SK-N-SH treated with all-trans-retinoic acid at 6 μM for 48 hours (cell line): Measurements from ENCODE around the gene C18orf54.

Source experiments
- ATAC-seq: fragments of 200-7000 bp; cut with Tn5 transposase; 3 replicates; pipeline ENCODE4 v1.9.1; 2020; ENCODE audit warnings: mild to moderate bottlenecking, moderate library complexity
- ARNTL ChIP-seq: fragments of 450-650 bp; formaldehyde crosslinking; IDR thresholded peaks from 2 replicates; pipeline ENCODE4 v1.5.0; 2020; ENCODE audit warnings: low read depth, mild to moderate bottlenecking, moderate library complexity, borderline replicate concordance
- CREB5 ChIP-seq: fragments of 250-450 bp; sonication (Bioruptor Pico); IDR thresholded peaks from 2 replicates; pipeline ENCODE4 v1.5.1; 2020; ENCODE audit warnings: low read depth, mild to moderate bottlenecking, moderate library complexity
- CSDC2 ChIP-seq: fragments of 250-450 bp; sonication (Bioruptor Pico); IDR thresholded peaks from 2 replicates; pipeline ENCODE4 v1.5.0; 2020; ENCODE audit warnings: mild to moderate bottlenecking, moderate library complexity
- CSRNP3 ChIP-seq: fragments of 250-450 bp; sonication (Bioruptor Pico); IDR thresholded peaks from 2 replicates; pipeline ENCODE4 v1.5.1; 2021; ENCODE audit warnings: mild to moderate bottlenecking, moderate library complexity
- ESRRG ChIP-seq: fragments of 250-450 bp; sonication (Bioruptor Pico); IDR thresholded peaks from 2 replicates; pipeline ENCODE4 v1.6.1; 2021; ENCODE audit warnings: mild to moderate bottlenecking
- GLIS3 ChIP-seq: fragments of 250-450 bp; sonication (Bioruptor Pico); IDR thresholded peaks from 2 replicates; pipeline ENCODE4 v1.5.0; 2020; ENCODE audit warnings: mild to moderate bottlenecking, moderate library complexity
- ISL1 ChIP-seq: fragments of 250-450 bp; sonication (Bioruptor Pico); IDR thresholded peaks from 2 replicates; pipeline ENCODE4 v2.1.2; 2022; ENCODE audit warnings: mild to moderate bottlenecking, moderate library complexity
- OSR1 ChIP-seq: fragments of 250-450 bp; sonication (Bioruptor Pico); IDR thresholded peaks from 2 replicates; pipeline ENCODE4 v1.8.0; 2022; ENCODE audit warnings: moderate library complexity, mild to moderate bottlenecking, inconsistent platforms
- PATZ1 ChIP-seq: fragments of 250-450 bp; sonication (Bioruptor Pico); IDR thresholded peaks from 2 replicates; pipeline ENCODE4 v1.8.0; 2020; ENCODE audit warnings: mild to moderate bottlenecking, moderate library complexity, borderline replicate concordance
- POU6F1 ChIP-seq: fragments of 250-450 bp; sonication (Bioruptor Pico); IDR thresholded peaks from 2 replicates; pipeline ENCODE4 v1.8.0; 2021; ENCODE audit warnings: low read depth, mild to moderate bottlenecking, moderate library complexity, borderline replicate concordance
- PPARA ChIP-seq: fragments of 250-450 bp; sonication (Bioruptor Pico); IDR thresholded peaks from 2 replicates; pipeline ENCODE4 v1.5.0; 2020; ENCODE audit warnings: mild to moderate bottlenecking, borderline replicate concordance
- RARB ChIP-seq: fragments of 250-450 bp; sonication (Bioruptor Pico); IDR thresholded peaks from 2 replicates; pipeline ENCODE4 v1.8.0; 2021; ENCODE audit warnings: mild to moderate bottlenecking, moderate library complexity
- TCF4 ChIP-seq: fragments of 250-450 bp; sonication (Bioruptor Pico); IDR thresholded peaks from 2 replicates; pipeline ENCODE4 v1.8.0; 2021; ENCODE audit warnings: mild to moderate bottlenecking, moderate library complexity, borderline replicate concordance
- TSHZ2 ChIP-seq: fragments of 250-450 bp; sonication (Bioruptor Pico); IDR thresholded peaks from 2 replicates; pipeline ENCODE4 v1.5.0; 2020; ENCODE audit warnings: mild to moderate bottlenecking, moderate library complexity
- ZC3H10 ChIP-seq: fragments of 250-450 bp; sonication (Bioruptor Pico); IDR thresholded peaks from 2 replicates; pipeline ENCODE4 v1.5.1; 2021; ENCODE audit warnings: mild to moderate bottlenecking, moderate library complexity
- ZFP3 ChIP-seq: fragments of 250-450 bp; sonication (Bioruptor Pico); IDR thresholded peaks from 2 replicates; pipeline ENCODE4 v1.5.0; 2020; ENCODE audit warnings: mild to moderate bottlenecking, moderate library complexity
- ZFP30 ChIP-seq: fragments of 450-650 bp; formaldehyde crosslinking; IDR thresholded peaks from 2 replicates; pipeline ENCODE4 v1.5.0; 2022; ENCODE audit warnings: mild to moderate bottlenecking, moderate library complexity
- ZNF565 ChIP-seq: fragments of 450-650 bp; formaldehyde crosslinking; conservative IDR thresholded peaks from 2 replicates; pipeline ENCODE4 v1.5.0; 2020; ENCODE audit warnings: low read depth, mild to moderate bottlenecking, moderate library complexity
- ZNF70 ChIP-seq: fragments of 450-650 bp; formaldehyde crosslinking; IDR thresholded peaks from 2 replicates; pipeline ENCODE4 v1.5.0; 2020; ENCODE audit warnings: mild to moderate bottlenecking, moderate library complexity
- ZNF8 ChIP-seq: fragments of 450-650 bp; formaldehyde crosslinking; IDR thresholded peaks from 2 replicates; pipeline ENCODE4 v1.5.0; 2020; ENCODE audit warnings: mild to moderate bottlenecking, moderate library complexity

Gene C18orf54

GRCh38 chr18:54393648-54394294 is 36.1 kb downstream of the C18orf54 start:
- TF ChIP-seq ZFP3 (CRISPR knock-in tag) (no peak), CSRNP3 (CRISPR knock-in tag) (no peak), RARB (no peak), PPARA (CRISPR knock-in tag) (no peak), TSHZ2 (CRISPR knock-in tag) (no peak), POU6F1 (CRISPR knock-in tag) (no peak), ZNF70 (CRISPR knock-in tag) (no peak), ZC3H10 (CRISPR knock-in tag) (no peak), ARNTL (CRISPR knock-in tag) (no peak), ESRRG (CRISPR knock-in tag) (no peak), ZFP30 (no peak), OSR1 (CRISPR knock-in tag) (no peak), ISL1 (no peak), PATZ1 (CRISPR knock-in tag) (no peak), CREB5 (no peak), ZNF565 (CRISPR knock-in tag) (no peak)
- TF ChIP-seq, all 23 proteins: peak for 0
- no peak for ATAC-seq

- TF ChIP-seq ARNTL (CRISPR knock-in tag) (no peak), GLIS3 (CRISPR knock-in tag) (no peak), ZFP30 (no peak), TCF4 (no peak), CREB5 (no peak)
- no peak for ATAC-seq
Observed at GRCh38 chr18:54396760-54397159, 39.1 kb downstream of the C18orf54 start.

- TF ChIP-seq CREB5 (no peak), ZNF565 (CRISPR knock-in tag) (no peak), PATZ1 (CRISPR knock-in tag) (no peak), ESRRG (CRISPR knock-in tag) (no peak), CSRNP3 (CRISPR knock-in tag) (no peak), CSDC2 (no peak), ZNF8 (CRISPR knock-in tag) (no peak), OSR1 (CRISPR knock-in tag) (no peak), GLIS3 (CRISPR knock-in tag) (no peak)
- no peak for ATAC-seq
Observed at GRCh38 chr18:54405290-54405689, 47.6 kb downstream of the C18orf54 start.
